ENCODE results near the gene TXNDC12. TPM values are rescaled to one million over a fixed set of nuclear protein-coding genes. Genes with fewer than 3 reads are reported as not detected.
"Not testable (repeated sequence)": the region's sequence is repeated elsewhere in the genome, so short reads cannot be mapped to it uniquely, and the experiment has no call there.

TXNDC12 gene
- total RNA-seq (2014; rRNA removed; shearing (Covaris generic)) = 128 and 138 TPM in 2 replicates

DNA sequence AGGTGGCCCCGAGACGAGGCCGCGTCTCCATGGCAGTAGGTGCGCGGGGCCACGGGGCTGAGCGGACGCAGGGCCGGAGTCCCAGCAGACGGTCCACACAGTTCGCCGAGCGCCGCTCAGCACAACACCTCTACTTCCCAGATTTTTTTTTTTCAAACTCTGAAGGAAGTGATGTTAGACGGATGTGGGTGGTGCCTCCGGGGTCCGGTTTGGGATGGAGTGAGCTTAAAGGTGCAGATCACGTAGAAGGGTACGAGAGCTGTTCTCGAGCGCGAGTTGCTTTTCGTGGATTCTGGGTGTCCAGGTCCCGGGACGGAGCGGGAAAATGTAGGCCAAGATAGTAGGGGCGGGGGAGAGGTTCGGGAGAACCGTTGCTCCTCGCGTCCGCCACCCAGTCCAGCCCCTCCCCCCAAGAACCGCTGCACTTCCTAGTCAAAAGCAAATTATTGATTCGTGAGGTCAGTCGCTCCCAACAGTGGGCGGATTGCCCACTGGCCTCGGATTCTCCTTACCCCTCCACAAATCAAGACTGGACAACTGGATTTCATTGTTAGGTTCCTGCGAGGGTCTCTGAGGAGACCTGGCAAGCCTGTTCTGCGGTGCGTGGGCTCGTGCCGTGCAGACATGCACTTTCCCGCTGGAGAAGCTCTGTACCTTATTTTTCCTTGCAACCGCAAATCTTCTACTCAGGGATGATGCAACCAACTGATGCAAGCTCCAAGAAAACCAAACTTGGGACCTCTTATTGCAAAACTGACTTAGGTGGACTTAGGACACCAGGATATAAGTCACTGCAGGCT lies at the start of gene TXNDC12:
Gene TXNDC12, minus strand, starts transcription at position 126 of the 800 bp plus-strand sequence. Its CDS starts 95 bp downstream, at position 31.
- DNase-seq (ENCODE audit: low spot score) = peak; percentile 94

DNA sequence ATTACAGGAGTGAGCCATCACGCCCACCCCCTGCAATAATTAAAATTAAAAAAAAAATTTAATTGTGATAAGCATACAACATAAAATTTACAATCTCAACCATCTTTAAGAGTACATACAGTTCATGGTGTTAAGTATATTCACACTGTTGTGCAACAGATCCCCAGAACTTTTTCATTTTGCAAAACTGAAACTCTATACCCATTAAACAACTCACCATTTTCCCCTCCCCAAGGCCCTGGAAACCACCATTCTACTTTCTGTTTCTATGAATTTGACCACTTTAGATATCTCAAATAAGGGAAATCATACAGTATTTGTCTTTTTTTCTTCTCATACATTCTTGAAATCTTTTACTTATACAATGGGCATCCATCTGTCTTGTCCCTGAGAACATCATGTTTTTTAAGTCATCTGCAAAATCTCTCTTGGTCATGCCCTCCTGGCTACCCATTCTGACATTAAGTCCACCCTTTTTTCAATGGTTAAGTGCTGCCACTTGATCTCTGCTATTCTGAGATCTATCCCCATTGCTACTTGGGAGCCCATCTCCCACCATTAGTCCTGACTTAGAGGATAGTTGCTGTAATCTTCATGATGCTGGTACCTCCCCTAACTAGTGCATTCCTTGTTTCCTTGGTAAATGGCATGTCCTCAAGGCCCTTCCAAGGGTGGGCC lies 47.5 kb upstream of the TXNDC12 start:
- DNase-seq (ENCODE audit: low spot score) = no peak

DNA sequence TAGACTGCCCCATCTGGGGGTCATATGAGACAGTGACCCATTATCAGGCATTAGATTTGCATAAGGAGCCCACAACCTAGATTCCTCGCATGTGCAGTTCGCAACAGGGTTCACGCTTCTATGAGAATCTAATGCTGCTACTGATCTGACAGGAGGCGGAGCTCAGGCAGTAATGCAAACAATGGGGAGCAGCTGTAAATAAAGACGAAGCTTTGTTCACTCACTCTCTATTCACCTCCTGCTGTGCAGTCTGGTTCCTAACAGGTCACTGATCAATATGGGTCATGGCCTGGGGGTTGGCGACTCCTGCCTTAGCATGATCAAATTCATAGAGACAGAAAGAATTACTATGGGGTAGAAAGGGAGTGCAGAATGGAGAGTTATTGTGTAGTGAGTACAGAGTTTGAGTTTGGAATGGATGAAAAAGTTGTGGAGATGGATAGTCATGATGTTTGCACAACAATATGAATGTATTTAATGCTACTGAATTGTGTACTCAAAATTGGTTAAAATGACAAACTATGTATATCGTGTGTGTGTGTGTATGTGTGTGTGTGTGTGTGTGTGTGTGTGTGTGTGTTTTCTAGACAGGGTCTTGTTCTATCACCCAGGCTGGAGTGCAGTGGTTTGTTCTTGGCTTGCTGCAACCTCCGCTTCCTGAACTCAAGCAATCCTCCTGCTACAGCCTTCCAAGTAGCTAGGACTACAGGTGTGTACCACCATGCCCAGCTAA lies 43.3 kb upstream of the TXNDC12 start:
- no peak for DNase-seq (ENCODE audit: low spot score)

DNA sequence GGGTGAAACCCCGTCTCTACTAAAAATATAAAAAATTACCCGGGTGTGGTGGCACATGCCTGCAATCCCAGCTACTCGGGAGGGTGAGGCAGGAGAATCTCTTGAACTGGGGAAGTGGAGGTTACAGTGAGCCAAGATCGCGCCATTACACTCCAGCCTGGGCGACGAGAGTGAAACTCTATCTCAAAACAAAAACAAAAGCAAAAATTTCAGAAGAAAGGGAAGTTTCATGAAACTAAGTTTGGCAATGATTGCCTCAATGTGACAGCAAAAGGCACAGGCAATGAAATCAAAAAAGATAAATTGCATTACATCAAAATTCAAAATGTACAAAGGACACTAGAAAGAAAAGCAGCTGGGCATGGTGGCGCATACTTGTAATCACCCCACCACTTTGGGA lies 41.2 kb upstream of the TXNDC12 start:
- no peak for DNase-seq (ENCODE audit: low spot score)

GRCh38 chr1:52094300-52094699 lies 39.3 kb upstream of the TXNDC12 start:
- not testable (repeated sequence) for DNase-seq (ENCODE audit: low spot score)

GRCh38 chr1:52087892-52088291 lies 32.9 kb upstream of the TXNDC12 start:
- DNase-seq (ENCODE audit: low spot score) = not testable (repeated sequence)

GRCh38 chr1:52080014-52080415 lies 25.0 kb upstream of the TXNDC12 start:
- DNase-seq (ENCODE audit: low spot score) = no peak

- DNase-seq (ENCODE audit: low spot score) = not testable (repeated sequence)
Observed at GRCh38 chr1:52077277-52077676, 22.3 kb upstream of the TXNDC12 start.

DNA sequence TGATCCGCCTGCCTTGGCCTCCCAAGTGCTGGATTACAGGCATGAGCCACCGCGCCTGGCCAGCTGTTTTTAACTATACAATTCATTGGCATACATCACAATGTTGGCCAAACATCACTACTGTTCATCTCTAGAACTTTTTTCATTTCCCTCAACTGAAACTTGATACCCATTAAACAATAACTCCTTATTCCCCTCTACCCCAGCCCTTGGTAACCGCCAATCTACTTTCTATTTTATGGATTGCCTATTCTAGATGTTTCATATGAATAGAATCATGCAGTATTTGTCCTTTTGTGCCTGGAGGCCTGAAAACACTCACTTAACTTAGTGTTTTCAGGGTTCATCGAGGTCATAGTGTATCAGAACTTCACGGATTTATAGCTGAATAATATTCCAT lies 17.3 kb upstream of the TXNDC12 start:
- DNase-seq (ENCODE audit: low spot score) = no peak

GRCh38 chr1:52070704-52071103 lies 15.7 kb upstream of the TXNDC12 start:
- DNase-seq (ENCODE audit: low spot score) = no peak

GRCh38 chr1:52063192-52063591 lies 8.2 kb upstream of the TXNDC12 start:
- DNase-seq (ENCODE audit: low spot score) = no peak

DNA sequence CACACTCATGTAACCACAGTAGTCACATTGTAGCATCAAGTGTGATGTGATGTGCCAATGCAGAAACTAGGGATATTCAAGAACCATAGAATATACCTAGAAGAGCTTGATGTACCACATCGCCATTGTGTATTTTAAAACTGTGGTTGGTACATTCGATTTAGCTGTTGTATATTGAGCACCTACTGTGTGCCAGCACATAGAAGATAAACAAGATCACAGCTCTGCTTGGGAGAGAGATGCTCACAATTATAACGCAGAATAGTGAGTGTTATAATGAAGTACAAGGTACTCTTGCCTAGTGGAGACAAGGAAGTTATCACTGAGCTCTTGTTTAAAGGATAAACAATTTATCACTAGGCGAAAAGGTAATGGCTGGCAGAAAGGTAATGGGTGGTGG lies 5.8 kb upstream of the TXNDC12 start:
- no peak for DNase-seq (ENCODE audit: low spot score)

DNA sequence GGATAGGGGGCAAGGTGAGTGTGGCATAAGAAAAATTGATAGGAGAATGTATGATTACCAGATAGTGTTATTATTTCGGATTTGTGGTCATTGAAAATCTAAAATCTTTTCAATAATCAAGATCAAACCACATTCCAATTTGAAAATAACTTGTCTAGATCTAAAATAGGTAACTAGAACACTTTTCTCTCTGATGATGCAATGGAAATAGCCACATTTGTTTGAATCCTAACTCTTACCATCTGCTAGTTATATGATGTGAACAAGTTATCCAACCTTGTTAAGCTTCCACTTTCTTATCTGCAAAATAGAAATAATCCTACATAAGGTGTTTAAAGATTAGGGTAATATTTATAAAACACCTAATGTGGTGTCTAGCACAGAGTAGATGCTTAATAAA lies 4.9 kb upstream of the TXNDC12 start:
- no peak for DNase-seq (ENCODE audit: low spot score)

DNA sequence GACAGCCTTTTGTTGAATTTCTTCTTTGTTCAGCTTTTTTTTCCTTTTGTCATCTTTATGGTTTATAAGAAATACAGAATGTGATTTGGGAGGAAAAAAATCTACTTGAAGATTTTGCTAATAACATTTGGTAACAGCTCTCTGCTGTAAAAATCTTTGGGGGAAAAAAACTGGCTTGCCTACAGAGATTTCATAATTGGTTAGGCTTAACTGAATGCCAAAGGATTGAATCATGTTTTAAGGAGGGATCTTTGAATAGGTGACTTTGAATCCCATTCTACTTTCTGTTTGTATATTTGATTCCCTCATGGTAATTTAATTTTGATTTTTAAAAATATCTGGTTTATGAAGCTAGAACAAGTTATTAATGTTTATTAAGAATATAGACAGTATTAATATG lies 4.3 kb upstream of the TXNDC12 start:
- no peak for DNase-seq (ENCODE audit: low spot score)

GRCh38 chr1:52057876-52058415 lies 3.0 kb upstream of the TXNDC12 start:
- no peak for DNase-seq (ENCODE audit: low spot score)

DNA sequence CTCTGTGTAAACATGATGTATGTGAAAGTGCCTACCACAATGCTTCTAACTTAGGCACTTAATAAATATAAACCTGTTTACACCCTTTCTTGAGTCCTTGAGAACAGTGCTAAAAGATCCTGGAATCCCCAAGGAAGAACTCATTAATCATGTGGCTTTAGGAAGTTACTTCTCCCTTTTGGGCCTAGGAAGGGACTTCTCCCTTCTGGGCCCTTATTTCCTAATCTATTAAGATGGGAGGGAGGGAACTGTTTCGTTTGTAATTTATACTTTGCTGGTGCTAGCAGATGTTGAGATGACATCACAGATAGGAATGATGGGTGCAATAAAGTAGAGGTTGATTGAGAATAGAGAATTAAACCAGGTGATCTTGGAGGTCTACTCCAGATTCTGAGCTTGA lies 2.3 kb upstream of the TXNDC12 start:
- DNase-seq (ENCODE audit: low spot score) = no peak

DNA sequence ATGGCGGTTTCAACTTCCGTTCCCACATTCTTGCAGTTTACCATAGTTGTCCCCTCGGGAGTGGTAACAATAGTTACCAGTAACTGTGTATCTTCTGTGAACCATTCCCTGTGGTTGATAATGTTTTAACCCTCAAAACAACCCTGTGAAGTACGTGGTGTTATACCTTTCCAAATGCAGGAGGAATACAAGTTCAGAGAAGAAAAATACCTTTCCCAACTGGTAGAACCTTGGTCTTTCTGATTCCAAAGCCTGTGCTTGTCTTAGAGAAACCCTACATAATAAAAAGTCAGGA lies 1.9 kb upstream of the TXNDC12 start:
- DNase-seq (ENCODE audit: low spot score) = no peak

DNA sequence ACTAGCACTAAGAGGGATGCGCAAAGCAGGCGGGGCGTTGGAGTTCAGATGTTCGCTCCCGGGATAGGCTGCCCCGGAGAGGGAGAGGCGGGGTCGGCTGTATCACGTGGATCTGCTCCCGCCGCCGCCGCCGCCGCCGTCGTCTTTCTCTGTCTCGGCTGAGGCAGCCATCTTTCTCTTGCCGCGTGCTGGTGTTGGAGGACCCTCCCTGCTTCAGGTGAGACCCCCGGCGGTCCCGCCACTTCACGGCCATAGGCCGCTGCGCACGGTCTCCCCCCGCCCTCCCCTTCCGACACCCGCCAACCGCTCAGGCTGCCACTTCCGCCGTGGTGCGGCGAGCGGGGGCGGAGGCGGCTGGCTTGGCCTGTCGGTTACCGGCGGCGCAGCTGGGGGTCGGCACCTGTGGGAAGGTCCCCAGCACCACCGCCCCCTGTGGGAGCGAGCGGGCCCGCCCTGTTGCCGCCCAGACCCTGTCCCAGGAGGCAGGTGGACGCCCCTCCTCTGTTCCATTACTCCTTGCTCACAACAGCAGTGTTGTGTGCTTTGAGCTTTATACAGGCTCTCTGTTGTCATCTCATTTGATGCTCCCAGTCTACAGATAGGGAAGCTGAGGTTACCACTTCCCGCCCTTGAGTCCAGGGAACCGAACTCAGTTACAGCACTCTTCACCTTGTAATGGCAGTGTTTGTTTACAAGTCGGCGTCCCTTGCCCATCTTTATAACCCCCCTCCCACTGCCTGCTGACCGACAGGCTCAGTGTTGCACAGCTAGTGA lies 1.4 kb upstream of the TXNDC12 start, which contains the start of gene BTF3L4:
Gene BTF3L4, plus strand, starts transcription at position 133 of the 774 bp plus-strand sequence. CDS start 3,553 bp downstream, outside the sequence.
- peak; percentile 96 for DNase-seq (ENCODE audit: low spot score)

GRCh38 chr1:52055866-52056162 lies 823 bp upstream of the TXNDC12 start:
- no peak for DNase-seq (ENCODE audit: low spot score)

- DNase-seq (ENCODE audit: low spot score) = no peak
Observed at GRCh38 chr1:52054496-52055065, 410 bp downstream of the TXNDC12 start.

DNA sequence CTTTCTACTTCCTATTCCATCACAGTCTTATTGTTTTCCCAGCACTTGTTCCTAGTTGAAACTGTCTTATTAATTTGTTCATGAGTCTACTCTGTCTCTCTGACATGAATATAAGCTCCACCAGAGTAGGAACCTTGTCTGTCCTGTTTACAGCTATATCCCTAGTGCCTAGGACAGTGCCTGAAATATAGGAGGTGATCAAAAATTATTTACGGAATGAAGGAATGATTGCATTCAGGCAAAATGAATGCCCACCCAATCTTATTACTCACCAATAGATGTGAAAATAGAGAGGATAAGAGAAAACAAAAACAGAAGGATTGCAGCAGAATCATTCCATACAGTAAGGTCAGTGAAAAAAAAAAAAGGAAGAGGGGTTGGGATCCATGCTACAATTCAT lies 1.1 kb downstream of the TXNDC12 start:
- DNase-seq (ENCODE audit: low spot score) = no peak
